Measurements from ENCODE around the gene AXIN1. TPM values are rescaled to one million over a fixed set of nuclear protein-coding genes. Genes with fewer than 3 reads are reported as not detected.

The AXIN1 gene
- total and polyA plus RNA-seq, 2 donors: 20.0 to 24.1 TPM

DNA sequence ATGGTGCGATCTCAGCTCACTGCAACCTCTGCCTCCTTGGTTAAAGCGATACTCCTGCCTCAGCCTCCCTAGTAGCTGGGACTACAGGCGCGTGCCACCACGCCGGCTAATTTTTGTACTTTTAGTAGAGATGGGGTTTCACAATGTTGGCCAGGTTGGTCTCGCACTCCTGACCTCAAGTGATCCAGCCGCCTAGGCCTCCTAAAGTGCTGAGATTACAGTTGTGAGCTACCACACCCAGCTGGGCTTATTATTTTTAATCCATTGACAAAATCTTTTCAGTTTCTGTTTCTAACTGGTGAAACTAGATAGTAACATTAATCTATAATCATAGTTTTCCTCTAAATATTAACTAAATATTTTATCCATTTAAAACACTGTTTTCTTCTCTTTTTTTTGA, 112.0 kb downstream of the AXIN1 start:
- no peak overlapping the region for H3K27ac ChIP-seq (ENCODE audit: low read depth in 1 of 2, low read length in 1 of 2)
- H3K27me3 ChIP-seq (ENCODE audit: control insufficient read depth in 2 of 2, insufficient read depth in 1 of 2, low read length in 1 of 2): no peaks in the 10 kb centered on the region
- H3K9me3 ChIP-seq (ENCODE audit: control insufficient read depth in 2 of 2, insufficient read depth in 1 of 2, low read length in 1 of 2): no peaks in the 10 kb centered on the region
- no peaks in the 10 kb centered on the region for H3K36me3 ChIP-seq (ENCODE audit: control insufficient read depth in 2 of 2, insufficient read depth in 2 of 2, low read length in 1 of 2)
- no peak overlapping the region for H3K4me3 ChIP-seq (ENCODE audit: low read length in 2 of 2)
- peaks cover 0 to 5% of the 10 kb centered on the region in 2 donors for H3K4me1 ChIP-seq (ENCODE audit: control insufficient read depth in 2 of 2, insufficient read depth in 2 of 2, low read length in 2 of 2)
- 97% methylated on average over 8 of the region's 8 CpGs for WGBS
- DNase-seq (ENCODE audit: low read depth in 6 of 9, low spot score in 9 of 9): no peak

DNA sequence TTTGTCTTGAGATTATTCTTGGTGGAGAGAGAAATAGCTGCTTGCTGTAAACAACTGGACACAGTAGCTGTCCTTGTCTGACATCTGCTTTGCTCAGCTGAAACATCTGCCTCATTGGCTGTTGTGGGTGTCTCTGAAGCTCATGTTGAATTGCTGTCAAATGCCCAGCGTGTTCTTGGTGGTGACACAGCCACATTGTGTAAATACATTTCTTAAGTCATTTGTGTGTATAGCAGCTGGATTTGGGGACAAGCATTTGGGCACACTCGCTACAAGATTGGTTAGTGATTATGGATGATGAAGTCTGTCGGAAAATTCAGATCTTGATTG, 112.6 kb downstream of the AXIN1 start:
- DNase-seq (ENCODE audit: low read depth in 6 of 9, low spot score in 9 of 9): no peak
- Histone ChIP-seq H3K9me3 (ENCODE audit: control insufficient read depth in 2 of 2, insufficient read depth in 1 of 2, low read length in 1 of 2) (no peaks in the 10 kb centered on the region), H3K27me3 (ENCODE audit: control insufficient read depth in 2 of 2, insufficient read depth in 1 of 2, low read length in 1 of 2) (no peaks in the 10 kb centered on the region), H3K36me3 (ENCODE audit: control insufficient read depth in 2 of 2, insufficient read depth in 2 of 2, low read length in 1 of 2) (no peaks in the 10 kb centered on the region), H3K4me1 (ENCODE audit: control insufficient read depth in 2 of 2, insufficient read depth in 2 of 2, low read length in 2 of 2) (peaks cover 0 to 12% of the 10 kb centered on the region in 2 donors), H3K27ac (ENCODE audit: low read depth in 1 of 2, low read length in 1 of 2) (no peak overlapping the region), H3K4me3 (ENCODE audit: low read length in 2 of 2) (no peak overlapping the region)
- WGBS: 96% methylated on average over 3 of the region's 3 CpGs

Other genes with a start within 250 kb of the AXIN1 start
- 2.8 TPM for gene NPRL3, start 214.1 kb downstream of the AXIN1 start, total RNA-seq
- 16.7 TPM for gene NPRL3, start 214.1 kb downstream of the AXIN1 start, polyA plus RNA-seq
- 3.2 TPM for gene HBZ, start 200.1 kb downstream of the AXIN1 start, total RNA-seq
- gene HBZ, start 200.1 kb downstream of the AXIN1 start, polyA plus RNA-seq: 0.34 TPM
- 25.3 TPM for gene HBM, start 186.7 kb downstream of the AXIN1 start, total RNA-seq
- not detected for gene HBM, start 186.7 kb downstream of the AXIN1 start, polyA plus RNA-seq
- 595 TPM for gene HBA2, start 179.8 kb downstream of the AXIN1 start, total RNA-seq
- 19.8 TPM for gene HBA2, start 179.8 kb downstream of the AXIN1 start, polyA plus RNA-seq
- gene HBA1, start 176.0 kb downstream of the AXIN1 start, total RNA-seq: 222 TPM
- 9.9 TPM for gene HBA1, start 176.0 kb downstream of the AXIN1 start, polyA plus RNA-seq
- 1.9 TPM for gene HBQ1, start 172.3 kb downstream of the AXIN1 start, total RNA-seq
- gene HBQ1, start 172.3 kb downstream of the AXIN1 start, polyA plus RNA-seq: 0.30 TPM
- 64.7 TPM for gene LUC7L, start 123.3 kb downstream of the AXIN1 start, total RNA-seq
- 458 TPM for gene LUC7L, start 123.3 kb downstream of the AXIN1 start, polyA plus RNA-seq
- gene FAM234A, start 117.9 kb downstream of the AXIN1 start, total RNA-seq: 12.7 TPM
- gene FAM234A, start 117.9 kb downstream of the AXIN1 start, polyA plus RNA-seq: 28.3 TPM
- gene RGS11, start 76.8 kb downstream of the AXIN1 start, total RNA-seq: not detected
- 1.3 TPM for gene RGS11, start 76.8 kb downstream of the AXIN1 start, polyA plus RNA-seq
- 0.09 TPM for gene ARHGDIG, start 72.1 kb downstream of the AXIN1 start, total RNA-seq
- gene ARHGDIG, start 72.1 kb downstream of the AXIN1 start, polyA plus RNA-seq: 0.52 TPM
- 0.14 TPM for gene PDIA2, start 69.6 kb downstream of the AXIN1 start, total RNA-seq
- 1.8 TPM for gene PDIA2, start 69.6 kb downstream of the AXIN1 start, polyA plus RNA-seq
- 64.2 TPM for gene MRPL28, start 17.8 kb upstream of the AXIN1 start, total RNA-seq
- gene MRPL28, start 17.8 kb upstream of the AXIN1 start, polyA plus RNA-seq: 79.4 TPM
- gene PGAP6, start 29.3 kb upstream of the AXIN1 start, total RNA-seq: 22.1 TPM
- gene PGAP6, start 29.3 kb upstream of the AXIN1 start, polyA plus RNA-seq: 47.4 TPM
- gene NME4, start 44.5 kb upstream of the AXIN1 start, total RNA-seq: 57.1 TPM
- 34.4 TPM for gene NME4, start 44.5 kb upstream of the AXIN1 start, polyA plus RNA-seq
- 4.5 TPM for gene DECR2, start 49.2 kb upstream of the AXIN1 start, total RNA-seq
- 14.2 TPM for gene DECR2, start 49.2 kb upstream of the AXIN1 start, polyA plus RNA-seq
- 6.8 TPM for gene RAB11FIP3, start 72.9 kb upstream of the AXIN1 start, total RNA-seq
- gene RAB11FIP3, start 72.9 kb upstream of the AXIN1 start, polyA plus RNA-seq: 26.7 TPM
- 16.8 TPM for gene CAPN15, start 175.0 kb upstream of the AXIN1 start, total RNA-seq
- 40.4 TPM for gene CAPN15, start 175.0 kb upstream of the AXIN1 start, polyA plus RNA-seq
- gene PRR35, start 207.7 kb upstream of the AXIN1 start, total RNA-seq: under 0.01 TPM
- gene PRR35, start 207.7 kb upstream of the AXIN1 start, polyA plus RNA-seq: 0.09 TPM
- gene NHLRC4, start 214.3 kb upstream of the AXIN1 start, total RNA-seq: 5.5 TPM
- gene NHLRC4, start 214.3 kb upstream of the AXIN1 start, polyA plus RNA-seq: 3.1 TPM
- gene PIGQ, start 217.2 kb upstream of the AXIN1 start, total RNA-seq: 14.4 TPM
- gene PIGQ, start 217.2 kb upstream of the AXIN1 start, polyA plus RNA-seq: 65.4 TPM
- 20.1 TPM for gene RAB40C, start 237.3 kb upstream of the AXIN1 start, total RNA-seq
- gene RAB40C, start 237.3 kb upstream of the AXIN1 start, polyA plus RNA-seq: 43.3 TPM

Measured in thymus (tissue), 11 donors.